ENCODE results near the gene HOXA3.

Gene HOXA3

GRCh38 chr7:27112955-27113949 is 39.1 kb downstream of the HOXA3 start:
- peak; percentile 81 for DNase-seq

GRCh38 chr7:27112361-27112760 is 40.0 kb downstream of the HOXA3 start:
- DNase-seq, result no peak

- no peak for DNase-seq
These were observed 40.6 kb downstream of the HOXA3 start for GRCh38 chr7:27111751-27112277.

GRCh38 chr7:27111042-27111750 is 41.2 kb downstream of the HOXA3 start:
- DNase-seq, result peak; percentile 76

GRCh38 chr7:27110186-27111031 is 42.0 kb downstream of the HOXA3 start:
- DNase-seq, result peak; percentile 67

GRCh38 chr7:27109466-27110185 is 42.8 kb downstream of the HOXA3 start:
- peak; percentile 20 for DNase-seq

GRCh38 chr7:27108390-27109127 is 43.8 kb downstream of the HOXA3 start:
- DNase-seq, result no peak

GRCh38 chr7:27107391-27108381 is 44.7 kb downstream of the HOXA3 start:
- DNase-seq, result no peak

GRCh38 chr7:27106901-27107240 is 45.5 kb downstream of the HOXA3 start:
- no peak for DNase-seq

- no peak for DNase-seq
These were observed 46.0 kb downstream of the HOXA3 start for GRCh38 chr7:27106181-27106900.

- no peak for DNase-seq
These were observed 46.9 kb downstream of the HOXA3 start for GRCh38 chr7:27105301-27106031.

- no peak for DNase-seq
These were observed 47.9 kb downstream of the HOXA3 start for GRCh38 chr7:27104341-27105058.

- DNase-seq, result no peak
These were observed 48.7 kb downstream of the HOXA3 start for GRCh38 chr7:27103489-27104226.

- no peak for DNase-seq
These were observed 49.6 kb downstream of the HOXA3 start, which contains the start of gene HOXA2 for GRCh38 chr7:27102581-27103442. Gene HOXA2, minus strand, starts transcription at chr7:27102683. Its CDS starts 183 bp downstream, at chr7:27102500.

- no peak for DNase-seq
These were observed 50.3 kb downstream of the HOXA3 start for GRCh38 chr7:27101957-27102580.
